Mucosa of gallbladder (tissue), 1 donor: ENCODE data around the gene TICAM1. TPM values are rescaled to one million over a fixed set of nuclear protein-coding genes. Genes with fewer than 3 reads are reported as not detected.
A peak's percentile ranks its signal among the peaks of the same experiment; 100 is the strongest.
"Not testable (repeated sequence)": the region's sequence is repeated elsewhere in the genome, so short reads cannot be mapped to it uniquely, and the experiment has no call there.

Source experiments
- DNase-seq: peaks from one replicate; pipeline ENCODE4 v3.0.0-alpha.2; 2020; ENCODE audit warnings: low spot score
- total RNA-seq: library from RNA; stranded (reverse); gene quantifications from one replicate; pipeline ENCODE4 v1.2.1, GENCODE V29; 2021
- donor health status: DM: no; HTN: no; CAD: no.

TICAM1 gene
- total RNA-seq, result 26.8 TPM

DNA sequence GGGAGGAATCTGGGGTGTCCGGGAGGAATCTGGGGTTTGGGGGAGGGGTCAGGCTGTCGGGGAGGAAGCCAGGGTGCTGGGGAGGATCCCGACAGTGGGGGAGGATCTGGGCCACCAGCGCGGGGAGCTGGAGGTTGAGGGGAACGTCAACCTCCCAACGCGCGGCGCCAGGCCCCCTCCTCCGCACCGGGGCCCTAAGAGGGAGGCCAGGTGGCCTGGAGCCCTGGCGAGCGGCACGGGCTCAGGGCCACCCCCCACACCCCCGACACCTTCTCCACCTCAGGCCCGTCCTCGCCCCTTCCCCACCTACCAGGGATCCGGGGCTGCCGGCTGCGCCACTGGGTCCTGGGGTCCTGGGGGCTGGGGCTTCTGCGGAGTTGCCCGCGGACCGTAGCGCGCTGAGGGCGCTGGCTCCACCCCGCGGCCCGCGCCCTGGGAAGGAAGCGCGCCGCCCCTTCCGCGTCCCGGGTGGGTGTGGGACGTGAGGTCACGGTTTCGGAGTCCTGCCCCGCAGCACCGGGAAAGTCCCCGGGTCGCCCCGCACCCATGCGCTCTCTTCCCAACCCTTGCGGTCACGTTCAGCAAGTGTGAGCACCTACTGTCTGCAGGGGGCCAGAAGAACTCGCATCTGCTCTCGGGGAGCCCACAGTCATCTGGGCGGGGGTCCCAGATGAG, at the start of gene TICAM1:
Gene TICAM1, minus strand, starts transcription at position 409 of the 675 bp plus-strand sequence. CDS start 13,335 bp downstream, outside the sequence.
- peak; percentile 66 for DNase-seq

DNA sequence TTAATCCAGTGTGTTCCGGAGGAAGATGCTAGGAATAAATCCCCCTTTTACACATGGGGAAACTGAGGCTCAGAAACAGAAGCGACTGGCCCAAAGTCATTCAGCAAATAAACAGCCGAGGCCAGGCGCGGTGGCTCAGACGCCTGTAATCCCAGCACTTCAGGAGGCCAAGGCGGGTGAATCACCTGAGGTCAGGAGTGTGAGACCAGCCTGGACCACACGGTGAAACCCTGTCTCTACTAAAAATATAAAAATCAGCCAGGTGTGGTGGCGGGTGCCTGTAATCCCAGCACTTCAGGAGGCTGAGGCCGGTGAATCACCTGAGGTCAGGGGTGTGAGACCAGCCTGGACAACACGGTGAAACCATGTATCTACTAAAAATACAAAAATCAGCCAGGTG, 47.5 kb upstream of the TICAM1 start:
- no peak for DNase-seq

DNA sequence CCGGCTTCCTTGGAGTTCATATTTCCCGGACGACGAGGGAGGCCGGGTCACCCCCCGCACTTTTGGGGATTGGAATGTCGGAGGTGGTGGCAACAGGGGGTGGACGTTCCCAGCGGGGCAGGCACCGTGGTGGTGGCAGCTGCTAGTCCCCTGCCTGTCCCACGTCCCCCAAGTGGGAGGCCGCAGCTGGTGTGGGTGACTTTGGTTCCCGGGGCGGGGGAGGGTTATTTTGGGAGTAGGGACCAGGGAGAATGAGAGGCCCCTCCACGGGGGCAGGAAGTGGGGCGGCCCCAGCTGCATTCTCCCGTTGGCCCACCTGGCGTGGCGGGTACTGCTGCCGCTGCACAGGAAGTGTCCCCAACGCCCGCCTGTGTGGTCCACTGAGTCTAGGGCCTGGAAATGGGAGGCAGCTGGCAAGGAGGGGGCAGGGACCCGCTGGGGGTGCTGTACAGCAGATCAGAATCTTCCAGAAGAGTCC, 47.0 kb upstream of the TICAM1 start:
- DNase-seq, result no peak

DNA sequence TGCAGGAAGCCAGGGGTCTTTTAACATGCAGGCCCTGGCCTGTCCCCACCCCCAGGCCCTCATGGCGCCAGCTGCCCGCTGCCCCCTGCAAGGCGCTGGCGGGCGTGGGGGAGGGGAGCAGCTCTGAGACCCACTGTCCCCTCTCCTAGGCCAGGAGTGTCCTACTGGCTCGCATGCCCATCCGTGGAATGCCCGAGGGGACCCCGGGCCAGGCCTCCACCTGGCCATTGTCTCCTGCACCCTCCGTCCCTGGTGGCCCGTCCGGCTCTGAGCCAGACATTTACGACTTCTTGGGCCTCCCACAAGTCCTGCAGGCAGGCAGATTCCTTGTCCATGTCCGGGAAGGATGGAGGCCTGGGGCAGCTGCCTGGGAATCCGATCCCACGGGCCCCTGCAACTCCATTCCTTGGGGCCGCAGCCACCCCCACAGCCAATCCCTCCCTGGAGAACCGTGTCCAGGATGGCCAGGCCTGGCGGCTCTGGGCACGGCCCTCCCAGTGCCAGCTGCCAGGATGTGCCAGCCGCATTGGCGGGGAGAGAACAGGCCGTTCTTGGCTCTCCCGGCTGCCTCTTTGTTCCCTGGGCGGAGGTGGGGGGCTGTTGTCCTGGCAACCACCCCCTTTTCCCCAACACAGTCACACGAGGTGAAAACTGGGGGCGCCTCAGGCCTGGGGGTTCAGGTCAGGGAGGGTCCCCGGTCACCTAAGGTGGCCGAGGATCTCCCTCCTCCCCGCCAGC, 46.4 kb upstream of the TICAM1 start:
- DNase-seq, result no peak

DNA sequence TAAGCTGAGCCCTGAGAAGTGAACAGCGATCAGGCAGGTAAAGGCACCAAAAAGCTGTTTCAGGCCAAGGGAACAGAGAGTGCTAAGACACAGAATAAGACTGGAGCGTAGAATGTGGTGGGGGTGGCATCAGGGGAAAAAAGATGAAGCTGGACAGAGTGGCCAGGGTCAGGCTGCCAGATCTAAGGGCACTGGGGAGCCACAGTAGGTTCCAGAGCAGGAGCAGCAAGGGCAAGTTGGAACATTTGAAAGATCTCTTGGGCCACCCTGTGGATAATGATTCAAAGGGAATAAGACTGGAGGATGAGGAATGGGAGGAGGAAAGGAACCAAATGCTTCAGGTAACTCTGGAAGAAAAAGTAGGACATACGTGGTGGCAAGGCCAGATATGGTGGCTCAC, 42.4 kb upstream of the TICAM1 start:
- DNase-seq, result no peak

DNA sequence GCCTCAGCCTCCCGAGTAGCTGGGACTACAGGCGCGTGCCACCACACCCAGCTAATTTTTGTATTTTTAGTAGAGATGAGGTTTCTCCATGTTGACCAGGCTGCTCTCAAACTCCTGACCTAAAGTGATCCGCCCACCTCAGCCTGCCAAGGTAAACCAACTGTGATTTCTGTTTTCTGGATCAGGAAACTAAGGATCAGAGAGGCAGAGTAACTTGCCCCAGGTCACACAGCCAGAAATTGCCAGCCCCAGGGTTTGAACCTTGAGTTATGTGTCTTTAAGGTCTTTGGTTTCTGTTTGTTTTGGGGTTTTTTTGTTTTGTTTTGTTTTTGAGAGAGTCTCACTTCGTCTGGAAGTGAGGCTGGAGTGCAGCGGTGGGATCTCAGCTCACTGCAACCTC, 40.2 kb upstream of the TICAM1 start:
- DNase-seq, result no peak

DNA sequence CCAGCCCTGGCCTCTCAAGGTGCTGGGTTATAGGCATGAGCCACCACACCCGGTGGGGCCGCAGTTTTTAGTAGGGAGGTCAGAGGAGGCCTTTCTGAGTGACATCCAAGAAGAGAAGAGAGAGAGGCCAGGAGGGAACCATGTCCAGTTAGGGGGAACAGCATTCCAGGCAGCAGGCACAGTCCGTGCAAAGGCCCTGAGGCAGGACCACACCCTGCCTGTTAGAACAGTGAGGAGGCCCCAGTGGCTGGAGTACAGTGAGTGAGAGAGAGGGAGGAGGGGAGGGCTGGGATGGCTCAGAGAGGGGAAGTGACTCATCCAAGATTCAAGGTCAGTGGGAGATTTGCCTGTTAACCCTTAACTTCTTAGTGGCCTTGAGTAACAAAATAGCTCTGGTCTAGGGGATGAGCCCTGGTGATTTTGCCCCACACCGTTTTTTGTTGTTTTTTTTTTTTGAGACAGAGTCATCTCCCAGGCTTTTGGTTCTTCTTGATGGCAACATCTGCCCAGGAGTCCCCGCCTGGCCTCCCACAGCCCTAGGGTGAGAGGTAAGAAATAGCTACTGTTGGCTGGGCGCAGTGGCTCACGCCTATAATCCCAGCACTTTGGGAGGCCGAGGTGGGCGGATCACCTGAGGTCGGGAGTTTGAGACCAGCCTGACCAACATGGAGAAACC, 38.7 kb upstream of the TICAM1 start:
- no peak for DNase-seq

DNA sequence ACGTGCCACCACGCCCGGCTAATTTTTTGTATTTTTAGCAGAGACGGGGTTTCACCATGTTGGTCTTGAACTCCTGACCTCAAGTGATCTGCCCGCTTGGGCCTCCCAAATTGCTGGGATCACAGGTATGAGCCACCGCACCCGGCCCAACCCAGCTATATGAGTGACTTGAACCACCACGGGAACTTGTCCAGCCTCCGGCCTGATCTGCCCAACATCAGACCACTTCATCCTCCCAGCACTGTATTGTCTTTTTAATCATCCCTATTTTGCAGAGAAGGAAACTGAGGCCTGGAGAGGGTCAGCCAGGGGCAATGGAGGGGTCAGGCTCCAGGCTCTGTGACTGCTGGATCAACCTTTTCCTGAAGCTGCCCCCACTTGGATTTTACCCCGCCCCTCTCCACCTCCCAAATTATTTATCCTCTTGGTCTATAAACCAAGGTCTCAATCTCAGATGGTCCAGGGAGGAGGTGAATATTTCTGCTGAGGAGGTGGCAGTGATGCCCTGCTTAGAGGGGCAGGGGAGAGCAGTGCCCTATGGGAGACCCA, 36.8 kb upstream of the TICAM1 start:
- no peak for DNase-seq

DNA sequence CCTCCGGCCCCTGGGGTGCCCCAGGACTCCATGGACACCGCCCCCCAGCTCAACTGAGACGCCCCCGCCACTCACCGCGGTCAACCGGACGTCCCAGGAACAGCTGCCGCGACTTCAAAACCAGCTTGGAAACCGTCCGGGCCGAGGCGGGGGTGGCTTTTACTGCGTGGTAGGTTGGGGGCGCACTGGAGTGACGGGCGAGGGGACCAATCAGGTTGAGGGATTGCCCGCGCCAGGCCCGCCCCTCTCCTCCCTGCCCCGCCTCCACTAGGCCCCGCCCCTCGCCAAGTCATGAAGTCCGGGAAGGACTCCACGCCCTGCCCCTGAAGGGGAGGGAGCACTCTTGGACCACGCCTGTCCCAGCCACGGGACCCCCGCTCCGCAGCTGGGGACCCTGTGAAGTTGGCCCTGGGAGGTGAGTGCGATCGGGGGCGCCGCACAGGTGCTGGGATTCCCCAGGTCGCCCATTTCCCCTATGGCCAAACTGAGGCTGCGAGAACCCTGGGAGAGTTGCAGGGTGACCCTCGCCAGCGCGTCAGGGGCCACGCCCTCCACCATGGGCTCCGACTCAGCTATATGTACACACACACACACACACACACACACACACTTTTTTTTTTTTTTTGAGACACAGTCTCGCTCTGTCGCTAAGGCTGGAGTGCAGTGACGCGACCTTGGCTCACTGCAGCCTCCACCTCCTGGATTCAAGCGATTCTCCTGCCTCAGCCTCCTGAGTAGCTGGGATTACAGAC, 36.2 kb upstream of the TICAM1 start, which contains the start of gene PLIN3:
Gene PLIN3, minus strand, starts transcription at position 134 of the 752 bp plus-strand sequence. CDS start 6,273 bp downstream, outside the sequence.
- peak; percentile 95 for DNase-seq

DNA sequence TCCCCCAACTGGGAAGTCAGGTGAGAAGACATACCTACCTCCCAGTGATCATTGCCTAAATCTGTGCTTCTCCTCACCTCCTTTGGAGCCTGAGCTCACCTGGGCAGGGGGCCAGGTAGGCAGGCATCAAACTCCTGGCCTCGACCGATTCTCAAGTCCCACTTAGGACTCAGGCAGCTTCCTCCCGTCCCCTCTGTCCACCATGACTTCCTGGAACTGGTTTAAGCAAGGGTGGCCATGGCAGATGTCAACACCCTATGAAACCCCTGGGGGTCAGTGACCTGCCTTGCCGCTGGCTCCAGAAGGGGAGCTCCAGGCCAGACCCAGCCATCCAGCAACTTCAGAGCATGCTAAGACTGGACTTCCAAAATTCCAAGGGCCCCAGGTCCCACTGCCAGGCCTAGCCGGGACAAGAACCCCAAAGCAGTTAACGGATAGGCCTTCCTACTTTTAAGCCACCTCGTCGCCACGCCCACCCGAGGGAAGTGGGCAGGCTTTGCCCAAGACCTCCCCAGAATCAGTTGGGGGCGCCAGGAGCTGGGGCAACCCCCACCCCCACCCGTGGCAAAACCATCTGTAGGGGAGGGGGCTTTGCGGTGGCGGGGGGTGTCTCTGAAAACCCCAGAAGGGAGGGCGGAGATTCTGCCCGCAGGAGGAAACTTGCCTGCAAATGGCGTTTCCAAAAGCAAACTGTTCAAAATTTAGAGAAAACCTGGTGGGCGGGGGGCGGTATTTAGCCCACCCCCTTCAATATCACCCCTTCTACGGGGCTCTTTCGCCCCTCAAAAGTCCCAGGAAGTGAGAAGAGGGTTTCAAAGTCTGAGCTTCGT, 35.3 kb upstream of the TICAM1 start:
- peak; percentile 51 for DNase-seq

DNA sequence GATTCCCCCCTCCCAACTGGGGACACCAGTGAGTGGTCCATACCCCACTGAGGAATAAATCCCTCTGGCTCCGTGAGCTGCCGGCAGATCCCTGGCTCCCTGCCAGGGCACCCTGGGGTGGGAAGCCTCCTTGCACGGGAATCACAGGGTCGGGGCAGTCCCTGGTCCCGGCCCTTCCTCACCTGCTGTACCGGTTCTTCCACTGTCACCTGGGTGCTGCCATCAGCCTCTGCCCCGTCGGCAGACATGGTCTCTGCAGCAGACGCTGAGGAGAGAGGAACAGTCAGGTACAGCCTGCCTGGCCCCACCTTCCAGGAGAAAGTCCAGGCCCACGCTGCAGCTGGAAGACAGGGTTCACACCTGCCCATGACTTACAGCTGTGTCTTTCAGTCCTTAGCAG, 29.6 kb upstream of the TICAM1 start:
- peak; percentile 84 for DNase-seq

DNA sequence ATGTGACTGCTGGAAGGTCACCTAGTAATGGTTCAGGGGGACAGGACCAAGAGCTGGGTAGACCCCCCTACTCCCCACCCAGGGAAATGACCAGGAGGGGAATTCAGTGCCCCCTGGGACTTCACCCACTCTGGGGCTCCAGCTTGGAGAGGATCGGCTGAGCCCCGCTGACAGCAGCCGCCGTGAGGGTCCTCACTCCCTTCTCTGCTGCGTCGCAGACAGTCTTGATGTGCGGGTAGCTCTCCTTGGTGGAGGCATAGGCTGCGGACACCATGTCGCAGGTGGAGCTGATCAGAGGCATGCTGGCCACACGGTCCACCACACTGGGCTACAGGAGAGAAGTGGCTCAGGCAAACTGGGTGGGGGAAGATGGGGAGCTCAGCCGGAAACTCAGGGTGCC, 28.2 kb upstream of the TICAM1 start:
- DNase-seq, result no peak

DNA sequence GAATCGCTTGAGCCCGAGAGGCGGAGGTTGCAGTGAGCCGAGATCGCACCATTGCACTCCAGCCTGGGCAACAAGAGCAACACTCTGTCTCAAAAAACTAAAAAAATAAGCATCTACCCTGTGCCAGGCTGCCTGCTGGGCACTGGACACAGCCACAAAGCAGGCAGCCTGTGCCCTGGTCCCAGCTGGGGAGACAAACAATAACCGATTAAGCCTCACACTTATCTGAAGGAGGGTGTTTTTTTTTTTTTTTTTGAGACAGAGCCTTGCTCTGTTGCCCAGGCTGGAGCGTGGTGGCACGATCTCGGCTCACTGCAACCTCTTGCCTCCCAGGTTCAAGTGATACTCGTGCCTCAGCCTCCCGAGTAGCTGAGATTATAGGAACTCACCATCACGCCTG, 25.0 kb upstream of the TICAM1 start:
- DNase-seq, result not testable (repeated sequence)

DNA sequence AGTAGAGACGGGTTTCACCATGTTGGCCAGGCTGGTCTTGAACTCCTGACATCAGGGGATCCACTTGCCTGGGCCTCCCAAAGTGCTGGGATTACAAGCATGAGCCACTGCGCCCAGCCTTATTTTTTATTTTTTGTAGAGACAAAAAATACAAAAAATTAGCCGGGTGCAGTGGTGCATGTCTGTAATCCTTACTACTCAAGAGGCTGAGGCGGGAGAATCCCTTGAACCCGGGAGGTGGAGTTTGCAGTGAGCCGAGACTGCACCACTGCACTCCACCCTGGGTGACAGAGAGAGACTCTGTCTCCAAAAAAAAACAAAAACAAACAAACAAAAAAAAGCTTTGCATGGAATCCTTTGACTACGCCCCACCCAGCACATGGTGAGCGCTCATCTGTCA, 22.0 kb upstream of the TICAM1 start:
- not testable (repeated sequence) for DNase-seq

DNA sequence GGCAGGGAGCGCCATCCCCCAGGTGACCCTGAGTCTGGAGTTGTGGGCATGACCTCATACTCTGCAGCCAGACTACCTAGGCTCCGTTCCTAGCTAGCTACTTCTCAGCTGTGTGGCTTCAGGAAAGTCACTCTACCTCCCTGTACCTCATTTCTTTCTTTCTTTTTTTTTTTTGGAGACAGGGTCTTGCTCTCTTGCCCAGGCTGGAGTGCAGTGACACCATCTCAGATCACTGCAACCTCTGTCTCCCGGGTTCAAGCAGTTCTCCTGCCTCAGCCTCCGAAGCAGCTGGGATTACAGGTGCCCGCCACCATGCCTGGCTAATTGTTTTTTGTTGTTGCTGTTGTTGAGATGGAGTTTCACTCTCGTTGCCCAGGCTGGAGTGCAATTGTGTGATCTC, 21.0 kb upstream of the TICAM1 start:
- no peak for DNase-seq

DNA sequence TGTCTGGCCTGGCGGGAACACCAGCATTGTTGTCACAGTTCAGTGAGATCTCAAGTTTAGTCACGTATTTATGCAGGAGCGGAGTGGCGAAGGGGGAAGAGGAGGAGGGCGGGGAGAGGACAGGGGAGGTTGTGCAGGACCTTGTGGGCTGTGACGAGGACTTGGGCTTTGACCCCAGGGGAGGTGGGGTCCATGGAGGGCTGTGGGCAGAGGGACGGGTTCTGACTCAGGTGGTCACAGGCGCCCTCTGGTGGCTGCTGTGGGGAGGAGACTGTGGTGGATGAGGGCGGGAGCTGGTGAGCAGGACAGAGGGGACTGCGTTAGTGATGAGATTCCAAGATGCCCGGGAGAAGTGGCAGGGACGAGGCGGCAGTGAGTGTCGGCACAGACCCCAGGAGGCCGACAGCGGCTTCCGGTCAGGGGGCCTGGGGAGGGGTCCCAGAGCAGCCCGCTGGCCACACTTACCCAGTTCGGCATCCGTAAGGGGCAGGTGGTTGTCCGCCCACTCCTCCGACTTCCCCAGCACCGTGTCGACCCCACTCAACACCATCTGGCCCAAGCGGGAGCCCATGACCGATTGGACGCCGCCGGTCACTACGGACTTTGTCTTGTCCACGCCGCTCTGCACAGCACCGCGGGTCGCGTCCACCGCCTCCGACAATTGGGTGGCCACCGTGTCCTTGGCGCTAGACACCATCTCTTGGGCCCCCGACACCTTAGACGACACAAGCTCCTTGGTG, 20.2 kb upstream of the TICAM1 start:
- peak; percentile 53 for DNase-seq

DNA sequence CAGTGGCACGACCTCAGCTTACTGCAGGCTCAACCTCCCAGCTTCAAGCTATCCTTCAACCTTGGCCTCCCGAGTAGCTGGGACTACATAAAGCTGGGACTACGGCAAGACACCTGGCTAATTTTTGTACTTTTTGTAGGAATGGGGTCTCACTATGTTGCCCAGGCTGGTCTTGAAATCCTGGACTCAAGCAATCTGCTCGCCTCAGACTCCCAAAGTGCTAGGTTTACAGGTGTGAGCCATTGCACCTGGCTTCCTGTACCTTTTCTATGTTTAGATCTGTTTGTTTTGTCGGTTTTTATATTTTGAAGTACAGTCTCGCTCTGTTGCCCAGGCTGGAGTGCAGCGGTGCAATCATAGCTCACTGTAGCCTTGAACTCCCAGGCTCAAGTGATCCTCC, 17.5 kb upstream of the TICAM1 start:
- DNase-seq, result no peak

DNA sequence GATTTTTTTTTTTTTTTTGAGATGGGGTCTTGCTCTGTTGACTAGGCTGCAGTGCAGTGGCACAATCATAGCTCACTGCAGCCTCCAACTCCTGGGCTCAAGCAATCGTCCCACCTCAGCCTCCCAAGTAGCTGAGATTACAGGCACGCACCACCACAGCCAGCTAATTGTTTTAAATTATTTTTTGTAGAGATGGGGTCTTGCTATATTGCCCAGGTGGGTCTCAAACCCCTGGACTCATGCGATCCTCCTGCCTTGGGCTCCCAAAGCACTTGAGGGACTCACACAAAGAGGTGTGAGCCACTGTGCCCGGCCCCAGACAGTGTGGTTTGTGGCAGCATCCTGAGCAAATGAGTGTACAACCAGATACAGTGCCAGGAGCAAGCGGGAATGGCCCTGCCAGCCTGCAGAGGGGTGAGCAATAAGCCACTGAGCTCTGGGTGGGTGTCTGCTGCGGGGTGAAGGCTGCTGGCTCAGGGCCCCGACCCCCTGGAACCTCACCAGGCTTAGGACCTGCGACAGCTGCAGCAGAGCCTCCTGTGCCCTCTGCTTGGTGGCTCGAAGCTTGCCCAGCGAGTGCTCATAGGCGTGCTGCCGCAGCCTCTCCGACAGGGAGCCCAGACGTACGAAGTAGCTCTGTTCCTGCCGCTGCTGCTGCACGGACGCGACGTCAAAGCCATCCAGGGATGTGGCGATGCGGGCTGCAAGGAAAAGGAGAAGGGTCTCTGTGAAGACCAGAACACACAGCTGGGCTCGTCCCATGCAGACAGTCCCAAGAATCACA, 15.9 kb upstream of the TICAM1 start:
- DNase-seq, result no peak

DNA sequence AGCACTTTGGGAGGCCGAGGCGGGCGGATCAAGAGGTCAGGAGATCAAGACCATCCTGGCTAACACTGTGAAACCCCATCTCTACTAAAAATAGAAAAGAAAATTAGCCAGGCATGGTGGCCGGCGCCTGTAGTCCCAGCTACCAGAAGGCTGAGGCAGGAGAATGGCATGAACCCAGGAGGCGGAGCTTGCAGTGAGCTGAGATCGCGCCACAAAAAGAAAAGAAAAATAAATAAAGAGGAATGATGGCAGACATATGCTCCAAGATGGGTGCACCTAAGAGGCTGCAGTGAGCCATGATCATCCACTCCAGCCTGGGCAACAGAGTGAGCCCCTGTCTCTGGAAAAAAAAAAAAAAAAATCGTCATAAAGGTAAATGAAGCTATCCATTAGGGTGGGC, 14.5 kb upstream of the TICAM1 start:
- DNase-seq, result not testable (repeated sequence)
